ENCODE results near the gene TRAP1.

Gene TRAP1

DNA sequence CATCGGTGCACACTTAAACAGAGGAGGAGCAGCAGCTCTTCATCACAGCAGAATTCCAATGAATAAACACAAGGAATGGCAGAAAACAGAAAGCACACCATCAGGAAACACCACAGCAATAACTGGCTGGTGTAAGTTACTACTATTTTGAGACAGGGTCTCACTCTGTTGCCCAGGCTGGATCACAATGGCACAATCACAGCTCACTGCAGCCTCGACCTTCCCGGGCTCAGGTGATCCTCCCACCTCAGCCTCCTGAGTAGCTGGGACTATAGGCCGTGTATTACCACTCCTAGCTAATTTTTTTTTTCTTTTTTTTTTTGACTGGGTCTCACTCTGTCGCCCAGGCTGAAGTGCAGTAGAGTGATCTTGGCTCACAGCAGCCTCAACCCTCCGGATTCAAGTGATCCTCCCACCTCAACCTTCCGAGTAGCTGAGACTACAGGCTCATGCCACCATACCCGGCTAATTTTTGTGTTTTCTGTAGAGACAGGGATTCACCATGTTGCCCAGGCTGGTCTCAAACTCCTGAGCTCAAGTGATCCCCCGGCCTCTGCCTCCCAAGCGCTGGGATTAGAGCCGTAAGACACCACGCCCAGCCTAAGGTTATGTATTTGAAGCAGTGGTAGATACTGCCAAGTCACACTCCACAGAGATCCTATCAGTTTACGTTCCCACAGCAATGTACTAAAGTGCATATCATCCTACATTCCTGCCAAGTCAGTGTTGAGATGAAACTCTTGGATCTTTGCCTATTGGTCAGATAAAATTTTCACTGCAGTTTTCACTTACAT, 20.7 kb downstream of the TRAP1 start:
- H3K27me3 ChIP-seq, result no peaks in the 10 kb centered on the region; the same call in 1 of the 2 replicates
- H3K9ac ChIP-seq, result no peak overlapping the region
- peaks cover 35% of the 10 kb centered on the region for H3K4me1 ChIP-seq
- H3K36me3 ChIP-seq, result peaks cover 40% of the 10 kb centered on the region
- H3K4me2 ChIP-seq, result no peak overlapping the region
- TF ChIP-seq Cebpa-rat (IDR thresholded peaks at IDR 0.05), result no peak
- H3K27ac ChIP-seq, result no peak overlapping the region
- H3K4me3 ChIP-seq, result no peak overlapping the region
- H3K9me3 ChIP-seq, result no peaks in the 10 kb centered on the region
- H4K20me1 ChIP-seq, result peaks cover 100% of the 10 kb centered on the region

DNA sequence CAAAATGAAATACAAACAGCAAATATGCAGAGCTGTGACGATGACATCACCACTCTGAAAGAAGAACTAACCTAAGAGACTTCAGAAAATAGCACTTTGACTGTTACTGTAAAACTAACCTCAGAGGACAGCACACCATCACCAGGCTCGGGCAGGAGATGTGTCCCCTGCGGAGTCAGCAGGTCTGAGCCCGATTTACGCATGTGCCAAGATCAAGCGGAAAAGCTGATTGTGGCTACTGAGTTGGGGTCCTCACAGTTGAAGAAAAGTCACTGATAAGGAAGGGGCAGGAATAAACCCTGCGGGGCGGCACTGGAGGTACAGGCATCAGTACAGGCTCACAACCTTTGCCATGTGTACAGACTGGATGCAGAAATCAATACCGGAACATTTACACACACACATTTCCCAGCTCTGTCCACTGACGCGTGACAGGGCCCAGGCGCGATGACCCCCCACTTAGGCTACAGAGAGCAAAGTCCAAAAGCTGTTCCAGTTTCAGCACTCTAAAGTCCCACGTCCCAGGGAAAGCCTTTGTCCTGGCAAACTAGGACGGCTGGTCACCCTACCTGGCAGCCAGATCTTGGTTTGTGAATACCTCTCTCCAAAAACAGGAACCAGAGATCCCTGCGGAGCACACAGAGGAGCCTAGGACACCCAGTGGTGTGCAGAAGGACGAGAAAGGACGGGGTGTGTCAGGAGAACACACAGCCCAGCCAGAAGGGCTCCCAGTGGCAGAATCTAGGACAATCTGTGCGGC, 21.5 kb downstream of the TRAP1 start:
- Histone ChIP-seq H3K9ac (no peak overlapping the region), H3K4me2 (no peak overlapping the region), H3K4me3 (no peak overlapping the region), H3K27me3 (no peaks in the 10 kb centered on the region; the same call in 1 of the 2 replicates), H3K9me3 (no peaks in the 10 kb centered on the region), H4K20me1 (peaks cover 100% of the 10 kb centered on the region), H3K36me3 (peaks cover 40% of the 10 kb centered on the region), H3K27ac (no peak overlapping the region), H3K4me1 (peaks cover 38% of the 10 kb centered on the region)
- no peak for TF ChIP-seq Cebpa-rat (IDR thresholded peaks at IDR 0.05)

- Histone ChIP-seq H3K27ac (no peak overlapping the region), H3K27me3 (no peaks in the 10 kb centered on the region), H3K9me3 (no peaks in the 10 kb centered on the region), H3K4me2 (no peak overlapping the region), H3K4me1 (peaks cover 31% of the 10 kb centered on the region), H3K4me3 (no peak overlapping the region), H3K9ac (no peak overlapping the region), H4K20me1 (peaks cover 94% of the 10 kb centered on the region), H3K36me3 (peaks cover 46% of the 10 kb centered on the region)
- TF ChIP-seq Cebpa-rat (IDR thresholded peaks at IDR 0.05), result no peak
Measured at GRCh38 chr16:3694051-3694450, 23.3 kb downstream of the TRAP1 start.

DNA sequence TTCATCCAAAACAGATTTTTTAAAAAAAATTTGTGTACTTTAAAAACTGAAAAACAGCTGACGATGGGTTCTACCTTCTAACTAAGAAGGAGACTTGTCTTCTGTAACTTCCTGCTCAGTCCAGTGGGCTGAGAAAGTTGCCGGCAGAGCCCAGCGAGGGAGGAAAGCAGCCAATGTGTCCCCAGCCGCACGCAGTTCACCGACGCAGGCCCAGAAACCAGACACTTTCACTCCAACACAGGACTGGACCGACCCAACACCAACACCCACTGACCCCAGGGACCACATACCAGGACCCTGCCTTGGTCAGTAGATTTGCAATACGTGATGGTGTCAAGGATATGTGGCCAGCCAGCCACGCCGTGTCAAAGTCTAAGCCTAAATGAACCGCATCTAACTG, 25.6 kb downstream of the TRAP1 start:
- Histone ChIP-seq H3K4me2 (peak overlapping the region; percentile 66; the same call in 1 of the 2 replicates), H3K36me3 (peaks cover 69% of the 10 kb centered on the region), H4K20me1 (peaks cover 71% of the 10 kb centered on the region), H3K27ac (no peak overlapping the region), H3K9me3 (no peaks in the 10 kb centered on the region), H3K9ac (no peak overlapping the region), H3K4me1 (peaks cover 21% of the 10 kb centered on the region), H3K27me3 (no peaks in the 10 kb centered on the region), H3K4me3 (no peak overlapping the region)
- TF ChIP-seq Cebpa-rat (IDR thresholded peaks at IDR 0.05), result no peak

GRCh38 chr16:3690980-3691720, 26.2 kb downstream of the TRAP1 start:
- Histone ChIP-seq H4K20me1 (peaks cover 70% of the 10 kb centered on the region), H3K9me3 (no peaks in the 10 kb centered on the region), H3K36me3 (peaks cover 72% of the 10 kb centered on the region), H3K4me2 (peak overlapping the region; percentile 66), H3K27ac (no peak overlapping the region), H3K9ac (peak overlapping the region; percentile 27; the same call in 1 of the 2 replicates), H3K4me3 (no peak overlapping the region), H3K27me3 (no peaks in the 10 kb centered on the region), H3K4me1 (peaks cover 21% of the 10 kb centered on the region)
- TF ChIP-seq Cebpa-rat (IDR thresholded peaks at IDR 0.05), result no peak

- Histone ChIP-seq H3K27ac (no peak overlapping the region), H3K36me3 (peaks cover 72% of the 10 kb centered on the region), H3K4me3 (no peak overlapping the region), H3K4me1 (peaks cover 21% of the 10 kb centered on the region), H3K27me3 (no peaks in the 10 kb centered on the region), H3K9me3 (no peaks in the 10 kb centered on the region), H3K9ac (peak overlapping the region; percentile 27; the same call in 1 of the 2 replicates), H4K20me1 (peaks cover 64% of the 10 kb centered on the region), H3K4me2 (peak overlapping the region; percentile 66)
- TF ChIP-seq Cebpa-rat (IDR thresholded peaks at IDR 0.05), result no peak
Measured at GRCh38 chr16:3690470-3690928, 26.8 kb downstream of the TRAP1 start.

DNA sequence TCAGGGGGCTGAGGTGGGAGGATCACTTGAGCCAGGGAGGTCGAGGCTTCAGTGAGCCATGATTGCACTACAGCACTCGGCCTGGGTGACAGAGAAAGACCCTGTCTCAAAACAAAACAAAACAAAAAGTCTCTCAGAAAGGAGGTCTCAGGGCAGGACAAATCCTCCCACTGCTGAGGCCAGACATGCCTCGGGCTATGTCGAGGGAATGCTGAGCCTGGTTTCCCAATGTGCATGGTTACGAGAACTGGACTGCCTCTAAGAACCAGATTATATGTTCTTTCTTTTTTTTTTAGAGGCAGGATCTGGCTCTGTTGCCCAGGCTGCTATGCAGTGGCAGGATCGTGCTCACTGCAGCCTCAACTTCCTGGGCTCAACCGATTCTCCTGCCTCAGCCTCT, 27.6 kb downstream of the TRAP1 start:
- Histone ChIP-seq H3K27me3 (no peaks in the 10 kb centered on the region), H3K4me1 (peaks cover 21% of the 10 kb centered on the region), H3K9ac (no peak overlapping the region), H3K9me3 (no peaks in the 10 kb centered on the region), H3K27ac (no peak overlapping the region), H4K20me1 (peaks cover 56% of the 10 kb centered on the region), H3K36me3 (peaks cover 72% of the 10 kb centered on the region), H3K4me2 (no peak overlapping the region), H3K4me3 (no peak overlapping the region)
- no peak for TF ChIP-seq Cebpa-rat (IDR thresholded peaks at IDR 0.05)

GRCh38 chr16:3687792-3688191, 29.5 kb downstream of the TRAP1 start:
- Histone ChIP-seq H4K20me1 (peaks cover 37% of the 10 kb centered on the region), H3K27ac (no peak overlapping the region), H3K9ac (no peak overlapping the region), H3K27me3 (no peaks in the 10 kb centered on the region), H3K9me3 (no peaks in the 10 kb centered on the region), H3K36me3 (peaks cover 74% of the 10 kb centered on the region), H3K4me3 (no peak overlapping the region), H3K4me2 (no peak overlapping the region), H3K4me1 (peaks cover 21% of the 10 kb centered on the region)
- no peak for TF ChIP-seq Cebpa-rat (IDR thresholded peaks at IDR 0.05)

DNA sequence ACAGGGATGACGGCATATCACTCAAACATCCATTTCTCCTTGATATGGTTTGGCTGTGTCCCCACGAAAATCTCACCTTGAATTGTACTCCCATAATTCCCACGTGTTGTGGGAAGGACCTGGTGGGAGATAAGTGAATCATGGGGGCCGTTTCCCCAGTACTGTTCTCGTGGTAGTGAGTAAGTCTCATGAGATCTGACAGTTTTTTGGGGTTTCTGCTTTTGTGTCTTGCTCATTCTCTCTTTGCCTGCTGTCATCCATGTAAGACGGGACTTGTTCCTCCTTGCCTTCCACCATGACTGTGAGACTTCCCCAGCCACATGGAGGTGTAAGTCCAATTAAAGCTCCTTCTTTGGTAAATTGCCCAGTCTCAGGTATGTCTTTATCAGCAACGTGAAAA, 30.3 kb downstream of the TRAP1 start:
- no peak overlapping the region for H3K4me3 ChIP-seq
- peaks cover 82% of the 10 kb centered on the region for H3K36me3 ChIP-seq
- no peak overlapping the region for H3K27ac ChIP-seq
- H3K9ac ChIP-seq, result no peak overlapping the region
- no peaks in the 10 kb centered on the region for H3K9me3 ChIP-seq
- peaks cover 21% of the 10 kb centered on the region for H3K4me1 ChIP-seq
- no peaks in the 10 kb centered on the region for H3K27me3 ChIP-seq
- TF ChIP-seq Cebpa-rat (IDR thresholded peaks at IDR 0.05), result no peak
- no peak overlapping the region for H3K4me2 ChIP-seq
- peaks cover 29% of the 10 kb centered on the region for H4K20me1 ChIP-seq

Data from BLaER1 (cell line).